ELR (cell line): ENCODE data around the gene APH1A.
"Not testable (repeated sequence)": the region's sequence is repeated elsewhere in the genome, so short reads cannot be mapped to it uniquely, and the experiment has no call there.

Source experiments
- DNase-seq: peaks from one replicate; pipeline ENCODE4 v3.0.0-alpha.2; 2015; ENCODE audit warnings: low read depth

APH1A gene

DNA sequence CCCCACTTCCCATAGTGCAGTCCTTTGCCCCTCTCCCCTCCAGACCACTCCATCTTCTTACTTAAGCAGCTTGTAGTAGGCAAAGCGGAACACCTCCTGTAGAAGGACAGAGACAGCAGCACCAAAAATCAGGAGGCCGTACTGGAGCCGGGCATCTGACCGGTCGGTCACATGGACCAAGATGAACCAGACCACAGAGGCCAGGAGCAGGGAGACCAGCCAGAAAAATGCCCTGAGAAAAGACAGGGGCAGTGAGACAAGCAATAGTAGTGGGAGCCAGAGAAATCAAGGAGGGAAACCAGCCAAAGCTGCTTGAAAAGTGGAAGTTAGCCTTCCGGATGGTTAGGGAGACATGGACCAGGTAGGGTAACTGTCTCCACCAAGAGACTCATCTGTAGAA is 920 bp downstream of the APH1A start:
- no peak for DNase-seq

- no peak for DNase-seq
Observed at GRCh38 chr1:150263549-150263948, 5.3 kb downstream of the APH1A start.

DNA sequence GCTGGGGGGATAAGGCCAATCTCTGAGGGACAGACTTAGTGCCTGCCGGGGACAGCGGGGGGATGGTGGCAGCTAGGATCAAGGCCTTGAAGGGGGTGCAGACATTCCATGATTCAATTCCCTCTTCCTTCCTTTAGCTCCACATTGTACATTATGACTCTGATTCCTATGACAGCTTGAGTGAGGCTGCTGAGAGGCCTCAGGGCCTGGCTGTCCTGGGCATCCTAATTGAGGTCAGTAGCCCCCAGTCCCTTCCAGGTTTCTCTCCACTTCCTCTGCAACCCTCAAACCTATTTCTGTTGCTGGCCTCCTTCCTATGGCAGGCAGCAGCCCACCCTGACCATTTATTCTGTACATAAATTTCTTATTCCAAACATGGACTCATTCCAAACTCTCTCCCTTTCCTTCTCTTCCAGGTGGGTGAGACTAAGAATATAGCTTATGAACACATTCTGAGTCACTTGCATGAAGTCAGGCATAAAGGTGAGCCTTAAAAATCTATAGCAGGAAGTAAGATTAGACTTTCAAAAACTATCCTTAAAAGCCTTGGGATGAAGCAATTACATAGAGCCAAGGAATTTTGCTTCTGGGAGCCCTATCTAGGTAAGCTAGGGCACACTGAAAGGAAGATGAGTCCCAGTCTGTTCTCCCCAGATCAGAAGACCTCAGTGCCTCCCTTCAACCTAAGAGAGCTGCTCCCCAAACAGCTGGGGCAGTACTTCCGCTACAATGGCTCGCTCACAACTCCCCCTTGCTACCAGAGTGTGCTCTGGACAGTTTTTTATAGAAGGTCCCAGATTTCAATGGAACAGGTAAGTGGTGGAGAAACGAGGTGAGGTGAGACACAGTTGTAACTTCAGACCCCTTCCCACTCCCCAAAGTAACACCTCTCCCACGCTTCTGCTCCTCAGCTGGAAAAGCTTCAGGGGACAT is 6.2 kb downstream of the APH1A start:
- no peak for DNase-seq

DNA sequence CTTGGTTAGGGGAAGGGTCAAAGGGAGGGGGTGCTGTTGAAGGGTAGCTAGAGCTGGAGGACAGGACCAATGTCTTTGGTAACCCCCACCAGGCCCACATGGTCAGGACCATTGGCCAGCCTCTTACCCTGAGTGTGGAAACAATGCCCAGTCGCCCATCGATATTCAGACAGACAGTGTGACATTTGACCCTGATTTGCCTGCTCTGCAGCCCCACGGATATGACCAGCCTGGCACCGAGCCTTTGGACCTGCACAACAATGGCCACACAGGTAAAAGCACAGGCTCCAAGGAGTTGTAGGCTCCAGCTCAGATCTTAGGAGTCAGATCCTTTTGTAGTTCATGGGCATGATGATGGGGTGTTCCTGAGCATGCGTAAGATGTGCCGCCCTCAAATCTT is 7.4 kb downstream of the APH1A start:
- no peak for DNase-seq

DNA sequence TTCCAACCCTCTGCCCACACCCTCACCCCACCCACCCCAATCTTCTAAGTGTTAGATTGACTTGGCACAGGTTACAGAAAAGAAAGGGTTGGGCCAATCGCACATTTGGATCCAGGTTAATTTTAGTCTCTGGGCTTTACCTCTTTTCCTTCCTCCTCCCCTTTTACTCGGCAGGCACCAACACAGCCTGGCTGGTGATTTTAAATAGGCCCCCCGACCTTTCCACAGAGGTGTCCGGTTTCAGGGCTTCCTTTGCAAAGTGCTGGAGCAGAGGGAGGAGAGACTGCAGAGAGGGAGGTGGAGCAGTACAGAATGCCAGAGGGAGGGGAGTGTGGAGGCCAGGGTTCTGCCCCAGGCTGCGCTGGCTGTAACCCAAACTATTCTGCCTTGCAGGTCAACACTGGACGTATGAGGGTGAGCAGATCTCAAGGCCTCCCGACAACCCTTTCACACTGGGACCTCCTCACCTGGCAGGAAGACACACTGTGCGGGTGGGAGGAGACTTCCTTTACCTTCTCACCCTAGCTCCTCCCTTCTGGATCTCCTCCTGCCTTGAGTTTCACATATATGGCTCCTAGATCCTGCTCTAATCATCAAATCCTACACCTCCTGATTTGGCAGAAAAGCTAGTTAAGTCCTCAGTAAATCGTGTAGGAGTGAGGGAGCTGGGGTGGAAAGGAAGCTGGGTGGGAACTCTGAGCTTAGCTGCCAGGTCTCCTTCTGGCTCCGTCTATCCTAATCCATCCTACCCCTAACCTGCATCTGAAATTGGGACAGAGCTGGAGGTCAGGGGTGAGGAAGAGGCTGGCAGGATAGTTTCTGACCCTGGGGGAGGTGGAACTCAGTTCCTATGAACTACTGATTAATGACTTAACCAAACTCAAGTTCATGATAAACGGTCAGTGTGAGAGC is 8.8 kb downstream of the APH1A start:
- DNase-seq, result peak; percentile 23

DNA sequence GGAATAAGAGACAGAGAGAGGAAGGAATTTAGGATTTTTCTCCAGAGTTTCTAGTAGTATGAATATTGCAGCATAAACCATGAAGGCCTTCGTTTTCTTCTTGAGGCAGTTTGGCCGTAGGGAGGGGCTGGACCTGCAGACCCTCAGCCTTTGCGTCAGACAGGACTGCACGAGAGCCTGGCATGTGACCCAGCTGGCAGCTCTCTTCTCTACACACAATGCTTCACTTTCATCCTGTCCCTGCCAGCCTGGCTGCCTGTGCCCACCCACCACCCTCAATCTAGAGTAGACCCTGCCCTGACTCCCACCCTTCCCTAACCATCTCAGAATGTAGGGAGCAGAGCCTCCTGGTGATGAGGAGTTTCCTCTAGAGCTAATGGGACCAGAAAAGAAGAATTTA is 9.6 kb downstream of the APH1A start:
- DNase-seq, result no peak

GRCh38 chr1:150257624-150258585 is 10.9 kb downstream of the APH1A start, which contains the start of gene CA14:
TSS of gene CA14 (plus strand) at chr1:150257774. CDS start at chr1:150258129, 355 bp downstream.
- DNase-seq, result no peak

DNA sequence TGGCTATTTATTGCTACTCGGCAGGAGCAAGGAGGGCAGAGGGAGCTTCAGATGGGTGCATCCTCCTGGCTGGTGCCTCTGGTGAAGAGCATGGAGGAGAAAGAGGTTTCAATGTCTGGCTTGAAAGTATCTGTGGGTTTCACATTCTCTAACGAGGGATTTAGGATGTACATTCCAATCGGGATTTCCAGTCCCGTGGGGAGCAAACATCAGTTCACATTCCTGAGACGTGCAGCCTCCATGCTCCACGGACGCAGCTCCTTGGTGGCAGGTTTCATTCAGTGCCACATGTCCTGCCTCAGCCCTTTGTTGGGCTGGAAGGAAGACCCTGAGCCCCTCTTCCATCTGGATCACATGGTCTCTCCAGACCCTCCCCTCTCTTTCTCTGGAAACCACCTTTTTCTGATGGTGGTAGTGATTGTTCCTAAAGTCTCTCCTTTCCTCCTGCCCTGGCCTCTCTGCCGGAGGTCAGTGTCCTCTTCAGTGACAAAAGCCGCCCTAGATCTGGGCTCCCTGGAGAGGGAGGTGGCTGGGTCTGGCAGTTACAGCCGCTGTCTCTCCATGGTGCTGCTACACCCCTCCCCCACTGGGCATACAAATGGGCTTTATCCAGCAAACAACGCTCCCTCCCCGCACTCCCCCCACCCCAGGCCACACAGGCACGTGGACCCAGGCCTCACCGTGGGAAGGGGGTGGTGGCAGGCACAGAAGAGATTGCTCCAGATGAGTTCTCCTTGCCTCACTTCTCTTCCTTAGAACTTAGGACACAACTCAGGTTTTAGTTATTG is 12.1 kb downstream of the APH1A start:
- DNase-seq, result peak; percentile 26

GRCh38 chr1:150256198-150256553 is 12.6 kb downstream of the APH1A start:
- peak; percentile 14 for DNase-seq

DNA sequence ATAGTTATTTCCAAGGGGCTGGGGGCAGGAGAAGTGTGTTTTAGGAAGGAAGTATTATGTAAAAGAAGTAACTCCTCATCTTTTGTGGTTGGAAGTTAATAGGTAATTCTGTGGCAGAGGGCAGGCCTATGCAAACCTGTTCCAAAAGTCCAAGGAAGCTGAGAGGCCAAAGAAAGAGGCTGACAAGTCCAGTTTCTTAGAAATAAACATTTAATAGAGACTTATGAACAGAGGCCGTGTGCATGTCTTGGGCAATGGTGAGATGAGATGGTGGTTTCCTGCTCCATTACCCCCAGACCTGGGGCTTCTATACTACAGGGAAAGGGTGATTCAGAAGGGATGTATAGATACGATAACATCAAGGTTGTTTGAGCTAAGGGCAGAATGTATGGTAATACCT is 18.9 kb downstream of the APH1A start:
- DNase-seq, result no peak

DNA sequence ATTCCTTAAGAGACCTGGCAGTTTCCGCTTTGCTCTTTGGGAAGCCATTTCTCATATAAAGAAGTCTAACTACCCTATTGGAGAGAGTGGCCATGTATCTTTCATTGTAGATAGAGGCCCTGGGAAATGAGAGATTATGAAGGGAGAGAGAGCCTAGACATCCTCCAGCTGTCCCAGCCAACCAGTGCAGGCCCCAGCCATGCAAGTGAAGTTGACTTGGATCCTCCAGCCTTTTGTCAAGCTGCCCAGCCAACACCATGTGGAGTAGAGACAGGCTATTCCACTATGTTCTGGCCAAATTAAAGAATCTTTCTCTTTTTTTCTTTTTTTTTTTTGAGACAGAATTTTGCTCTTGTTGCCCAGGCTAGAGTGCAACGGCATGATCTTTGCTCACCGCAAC is 25.8 kb downstream of the APH1A start:
- no peak for DNase-seq

DNA sequence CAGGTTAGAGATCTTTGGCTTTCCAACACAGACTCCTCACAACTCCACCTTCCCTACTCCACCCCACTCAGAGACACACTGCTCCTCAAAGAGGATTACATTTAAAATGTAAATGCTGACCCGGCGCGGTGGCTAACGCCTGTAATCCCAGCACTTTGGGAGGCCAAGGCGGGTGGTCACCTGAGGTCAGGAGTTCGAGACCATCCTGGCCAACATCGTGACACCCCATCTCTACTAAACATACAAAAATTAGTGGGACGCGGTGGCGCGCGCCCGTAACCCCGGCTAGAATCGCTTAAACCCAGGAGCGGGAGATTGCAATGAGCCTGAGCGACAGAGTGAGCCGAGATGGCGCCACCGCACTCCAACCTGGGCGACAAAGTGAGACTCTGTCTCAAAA is 31.1 kb downstream of the APH1A start:
- no peak for DNase-seq

- not testable (repeated sequence) for DNase-seq
Observed at GRCh38 chr1:150237176-150237575, 31.6 kb downstream of the APH1A start.

DNA sequence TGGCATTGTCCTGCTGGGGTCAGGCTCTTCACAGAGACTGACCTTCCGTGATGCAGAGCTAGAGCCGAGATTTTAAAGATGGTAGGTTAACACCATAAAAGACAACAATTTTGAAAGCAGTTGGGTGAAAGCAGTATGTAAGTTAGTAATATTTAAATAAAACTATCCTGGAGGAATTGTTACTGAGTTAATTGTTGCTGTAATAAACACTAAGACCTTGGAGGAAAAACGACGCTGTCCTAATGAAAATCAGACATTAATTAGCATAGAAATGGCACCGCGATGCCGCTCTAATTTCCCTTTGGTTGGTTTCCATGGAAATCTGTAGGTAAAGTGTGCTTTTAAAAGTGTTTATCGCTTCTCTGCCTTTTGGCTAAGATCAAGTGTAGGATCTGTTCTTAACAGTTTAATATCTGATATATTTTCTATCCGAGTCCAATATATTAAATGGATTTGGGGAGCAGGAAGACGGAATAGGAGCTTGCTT is 32.2 kb downstream of the APH1A start:
- no peak for DNase-seq

DNA sequence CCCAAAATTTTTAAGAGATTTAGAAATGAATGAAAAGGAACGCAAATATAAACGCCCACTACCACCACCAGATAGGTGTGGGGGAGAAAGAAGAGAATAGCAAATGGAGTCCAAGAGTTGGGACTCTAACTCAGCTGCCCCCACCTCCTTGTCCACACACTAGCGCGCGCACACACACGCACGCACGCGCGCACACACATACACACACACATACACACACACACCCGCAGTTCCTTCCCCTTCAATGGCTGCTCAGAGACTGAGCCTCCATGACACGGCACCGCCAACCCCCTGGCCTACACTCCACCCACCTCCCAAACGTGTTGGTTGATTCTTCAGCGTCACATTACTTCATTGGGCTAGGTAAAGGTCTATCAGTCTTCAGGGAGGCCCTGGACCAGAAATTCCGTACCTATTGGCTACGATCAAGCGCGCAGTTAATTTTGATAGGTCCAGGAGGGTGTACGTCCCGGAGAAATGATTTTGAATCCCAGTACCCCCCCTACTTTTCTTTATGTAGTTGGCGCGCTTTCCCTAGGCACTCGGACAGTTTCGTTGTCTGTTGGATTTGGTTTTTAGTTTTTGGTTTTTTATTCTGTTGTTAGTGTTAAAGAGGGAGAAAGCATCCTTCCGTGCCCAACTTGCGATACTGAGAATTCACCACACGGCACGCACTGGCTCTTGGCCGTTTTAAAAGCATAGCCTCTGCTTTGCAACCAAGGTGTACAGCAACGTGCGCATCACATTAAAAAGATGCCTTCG is 32.8 kb downstream of the APH1A start, which contains the start of gene ANP32E:
ANP32E (minus strand) TSS at position 261 of the 762 bp plus-strand sequence. CDS start 326 bp downstream, outside the sequence.
- DNase-seq, result peak; percentile 100

- DNase-seq, result peak; percentile 62
Observed at GRCh38 chr1:150235294-150235851, 33.4 kb downstream of the APH1A start.

DNA sequence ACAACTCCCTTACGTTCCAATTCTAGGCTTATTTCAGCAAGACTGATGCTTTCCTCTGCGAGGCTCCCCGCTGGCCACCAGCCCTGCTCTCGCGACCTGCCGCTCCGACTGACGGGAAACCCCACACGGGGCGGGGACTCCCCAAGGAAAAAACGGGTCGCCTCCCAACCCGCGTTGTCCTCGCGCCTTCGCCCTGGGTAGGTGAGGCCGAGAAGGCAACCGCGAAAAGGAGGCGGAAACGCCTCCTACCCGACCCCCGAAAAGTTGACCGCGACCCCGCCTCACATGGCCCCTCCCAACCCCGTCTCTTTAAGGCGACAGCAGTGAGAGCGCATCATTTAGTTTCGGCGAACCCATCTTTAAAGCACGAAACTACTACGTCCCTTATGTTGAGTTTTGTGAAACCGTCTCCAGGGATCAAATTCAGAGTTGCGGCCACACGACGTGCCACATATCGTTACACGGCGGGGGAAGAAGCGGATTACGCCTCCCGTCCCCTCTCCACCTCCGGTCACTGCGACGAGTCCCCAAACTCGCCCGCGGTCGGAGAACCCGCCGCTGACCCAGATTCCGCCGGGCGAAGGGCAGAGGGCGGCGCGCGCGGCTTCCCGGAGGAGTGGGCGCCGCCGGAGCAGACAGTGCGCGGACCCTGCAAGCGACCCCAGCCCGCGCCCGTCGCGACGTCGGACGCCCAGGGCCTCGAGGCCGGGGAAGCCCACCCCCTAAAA is 34.1 kb downstream of the APH1A start:
- DNase-seq, result peak; percentile 87

- no peak for DNase-seq
Observed at GRCh38 chr1:150234309-150234565, 34.6 kb downstream of the APH1A start.
